Peyer's patch (tissue), 4 donors: Measurements from ENCODE around the gene TUBB1.

ENCODE experiments used
- CTCF ChIP-seq, 6 experiments: fragments of 450-650 bp in 4 of 6; fragments of 200-600 bp in 2 of 6; sonication (generic) in 1 of 6; IDR thresholded peaks; one replicate each; pipeline ENCODE4 v1.5.1; 2017 to 2019; ENCODE audit warnings: antibody characterized with exemption in 6 of 6, mild to moderate bottlenecking in 3 of 6, moderate library complexity in 1 of 6
- POLR2A ChIP-seq, 2 donors: fragments of 450-650 bp; IDR thresholded peaks; one replicate each; pipeline ENCODE4 v1.5.1; 2017; ENCODE audit warnings: antibody characterized with exemption in 2 of 2, mild to moderate bottlenecking in 2 of 2, moderate library complexity in 2 of 2

DNA sequence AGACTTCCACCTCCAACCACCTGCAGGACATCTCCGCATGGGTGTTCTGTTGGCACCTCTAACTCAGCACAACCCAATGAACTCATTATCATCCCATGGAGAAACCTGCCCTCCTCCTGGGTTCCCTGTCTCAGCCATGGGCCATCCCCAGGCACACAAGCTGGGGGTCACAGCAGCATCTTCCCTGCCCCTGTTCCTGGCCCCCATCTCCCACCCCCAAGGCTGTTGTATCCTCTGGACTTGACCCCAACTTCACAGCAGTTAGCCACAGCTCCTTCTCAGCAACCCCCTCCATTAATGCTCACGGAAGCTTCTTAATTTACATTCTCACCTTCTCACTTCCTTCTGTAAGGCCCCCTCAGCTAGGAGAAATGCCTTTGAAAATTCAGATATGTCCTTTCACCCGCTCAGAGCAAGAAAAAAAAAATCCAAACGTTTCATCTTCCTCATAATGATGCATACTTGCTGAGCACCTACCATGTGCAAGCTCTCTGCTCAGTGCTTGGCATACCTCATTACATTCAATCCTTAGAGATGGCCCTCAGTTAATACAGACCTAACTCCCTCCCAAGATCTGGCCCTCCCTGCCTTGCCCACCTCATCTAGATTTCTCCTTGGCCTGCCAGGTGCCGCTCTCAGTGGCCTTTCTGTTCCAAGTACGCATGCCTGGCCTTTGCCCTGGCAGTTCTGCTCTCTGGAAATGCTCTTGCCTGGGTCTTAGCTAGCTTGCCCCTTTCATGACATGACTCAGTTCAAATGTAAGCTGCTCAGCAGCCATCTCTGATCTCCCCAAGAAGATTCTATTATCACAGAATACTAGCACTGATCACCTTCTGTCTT is 40.7 kb upstream of the TUBB1 start:
- TF ChIP-seq CTCF (IDR thresholded peaks at IDR 0.05) (no peak), POLR2A (IDR thresholded peaks at IDR 0.05) (no peak)
